ENCODE data around the gene LIN54.

GRCh38 chr4:82984459-82984858, 26.2 kb downstream of the LIN54 start:
- no peak for TF ChIP-seq MEF2A (IDR thresholded peaks at IDR 0.05; ENCODE audit: borderline replicate concordance, low read depth)
- TF ChIP-seq CTCF (IDR thresholded peaks at IDR 0.05): no peak
- TF ChIP-seq SIN3A (IDR thresholded peaks at IDR 0.05; ENCODE audit: borderline replicate concordance, low read depth, low read length): no peak
- no peak for TF ChIP-seq EP300 (IDR thresholded peaks at IDR 0.05; ENCODE audit: borderline replicate concordance in 1 of 2, low read depth in 1 of 2, low read length in 1 of 2)
